Measurements from ENCODE around the gene GATM.

DNA sequence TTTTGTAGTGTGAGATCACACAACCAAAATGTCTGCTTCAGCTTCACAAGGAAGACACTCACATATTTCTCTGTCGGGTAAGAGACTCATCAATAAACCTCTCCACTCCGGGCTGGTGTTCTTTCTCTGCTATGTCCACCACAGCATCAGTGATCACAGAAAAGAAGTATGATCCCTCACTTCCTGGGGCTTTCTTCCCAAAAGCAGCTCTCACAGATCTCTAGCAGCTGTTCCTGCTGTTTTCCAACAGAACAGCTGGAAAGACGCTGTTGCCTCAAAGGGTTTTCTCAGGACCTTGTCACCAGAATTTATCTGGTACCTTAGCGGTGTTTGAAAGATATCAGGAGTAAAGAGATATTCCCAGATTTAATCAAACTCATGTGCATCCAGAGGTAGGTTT is 46.4 kb downstream of the GATM start:
- TF ChIP-seq, protein P1, sequence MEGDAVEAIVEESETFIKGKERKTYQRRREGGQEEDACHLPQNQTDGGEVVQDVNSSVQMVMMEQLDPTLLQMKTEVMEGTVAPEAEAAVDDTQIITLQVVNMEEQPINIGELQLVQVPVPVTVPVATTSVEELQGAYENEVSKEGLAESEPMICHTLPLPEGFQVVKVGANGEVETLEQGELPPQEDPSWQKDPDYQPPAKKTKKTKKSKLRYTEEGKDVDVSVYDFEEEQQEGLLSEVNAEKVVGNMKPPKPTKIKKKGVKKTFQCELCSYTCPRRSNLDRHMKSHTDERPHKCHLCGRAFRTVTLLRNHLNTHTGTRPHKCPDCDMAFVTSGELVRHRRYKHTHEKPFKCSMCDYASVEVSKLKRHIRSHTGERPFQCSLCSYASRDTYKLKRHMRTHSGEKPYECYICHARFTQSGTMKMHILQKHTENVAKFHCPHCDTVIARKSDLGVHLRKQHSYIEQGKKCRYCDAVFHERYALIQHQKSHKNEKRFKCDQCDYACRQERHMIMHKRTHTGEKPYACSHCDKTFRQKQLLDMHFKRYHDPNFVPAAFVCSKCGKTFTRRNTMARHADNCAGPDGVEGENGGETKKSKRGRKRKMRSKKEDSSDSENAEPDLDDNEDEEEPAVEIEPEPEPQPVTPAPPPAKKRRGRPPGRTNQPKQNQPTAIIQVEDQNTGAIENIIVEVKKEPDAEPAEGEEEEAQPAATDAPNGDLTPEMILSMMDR (conservative IDR thresholded peaks at IDR 0.05 in 1 of 2, IDR thresholded peaks at IDR 0.05 in 1 of 2; ENCODE audit: low read depth in 1 of 2, low read length in 2 of 2), result no peak
- no peak for TF ChIP-seq EZH2 (IDR thresholded peaks at IDR 0.05; ENCODE audit: low read length, missing control alignments)
